Ascending aorta (tissue), 2 donors: Measurements from ENCODE around the gene ALOX15B. TPM values are rescaled to one million over a fixed set of nuclear protein-coding genes. Genes with fewer than 3 reads are reported as not detected.
A peak's percentile ranks its signal among the peaks of the same experiment; 100 is the strongest.

ENCODE experiments used
- DNase-seq, 2 donors: peaks; one replicate each; pipeline ENCODE4 v3.0.0-alpha.2; 2019; ENCODE audit warnings: low spot score in 2 of 2
- H3K27ac ChIP-seq, 2 donors: fragments of 200-600 bp; sonication (generic); one replicate each; pipeline ENCODE4 v1.5.1; 2016 to 2017; ENCODE audit warnings: mild to moderate bottlenecking in 1 of 2
- H3K27me3 ChIP-seq: fragments of 200-600 bp; sonication (generic); one replicate; pipeline ENCODE4 v1.5.1; 2017
- H3K36me3 ChIP-seq, 2 donors: fragments of 200-600 bp; sonication (generic); one replicate each; pipeline ENCODE4 v1.5.1; 2016
- H3K4me1 ChIP-seq, 2 donors: fragments of 200-600 bp; sonication (generic); one replicate each; pipeline ENCODE4 v1.5.1; 2016 to 2017; ENCODE audit warnings: mild to moderate bottlenecking in 1 of 2
- H3K4me3 ChIP-seq, 2 donors: fragments of 200-600 bp; sonication (generic); one replicate each; pipeline ENCODE4 v1.5.1; 2016 to 2017; ENCODE audit warnings: mild to moderate bottlenecking in 1 of 2
- H3K9me3 ChIP-seq, 2 donors: fragments of 200-600 bp; sonication (generic); one replicate each; pipeline ENCODE4 v1.5.1; 2016
- intact Hi-C: fragments of 100-400 bp; cut with DNase I; formaldehyde crosslinking; loops from one replicate; pipeline ENCODE4 v1.15.1; 2023
- total RNA-seq: library from RNA; depleted of rRNA; stranded (reverse); fragments of >200 nt; gene quantifications from one replicate; pipeline ENCODE4 v1.1.0, GENCODE V29; 2016
- TF ChIP-seq, protein P1 (sequence below), 3 experiments: fragments of 200-600 bp in 2 of 3; fragments of 450-650 bp in 1 of 3; sonication (generic) in 2 of 3; IDR thresholded peaks; one replicate each; pipeline ENCODE4 v1.5.1; 2016 to 2019; ENCODE audit warnings: antibody characterized with exemption in 3 of 3, mild to moderate bottlenecking in 1 of 3, moderate library complexity in 1 of 3

The ALOX15B gene
- total RNA-seq, 1 donor from 2014 or later, result 2.3 TPM

DNA sequence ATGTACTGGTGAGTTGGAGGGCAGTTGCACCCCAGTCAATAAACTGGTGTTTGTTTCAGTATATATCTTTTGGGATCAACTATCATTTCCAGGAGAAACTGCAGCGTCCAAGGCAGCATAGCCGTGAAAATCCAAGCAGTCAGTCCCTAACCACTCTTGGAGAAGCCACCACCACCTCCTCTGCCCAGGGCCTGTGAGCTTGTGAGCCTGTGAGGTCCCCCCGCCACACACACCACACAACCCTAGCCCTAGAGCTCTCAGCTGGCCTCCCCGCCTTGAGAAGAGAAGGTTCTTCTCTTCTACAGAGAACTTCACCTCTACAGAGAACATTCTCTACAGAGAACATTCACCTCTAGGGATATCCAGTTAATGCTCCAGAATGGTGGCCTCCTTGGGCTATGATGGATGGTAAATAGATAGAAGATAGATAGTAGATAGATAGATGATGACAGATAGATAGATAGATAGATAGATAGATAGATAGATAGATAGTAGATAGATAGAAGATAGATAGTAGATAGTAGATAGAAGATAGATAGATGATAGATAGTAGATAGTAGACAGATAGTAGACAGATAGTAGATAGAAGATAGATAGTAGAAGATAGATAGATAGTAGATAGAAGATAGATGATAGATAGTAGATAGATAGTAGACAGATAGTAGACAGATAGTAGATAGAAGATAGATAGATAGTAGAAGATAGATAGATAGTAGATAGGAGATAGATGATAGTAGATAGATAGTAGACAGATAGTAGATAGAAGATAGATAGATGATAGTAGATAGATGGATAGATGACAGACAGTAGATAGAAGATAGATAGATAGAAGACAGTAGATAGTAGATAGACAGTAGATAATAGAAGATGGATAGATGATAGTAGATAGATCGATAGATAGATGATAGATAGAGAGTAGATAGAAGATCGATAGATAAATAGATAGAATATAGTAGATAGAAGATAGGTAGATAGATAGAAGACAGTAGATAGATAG lies 13.7 kb downstream of the ALOX15B start:
- H3K36me3 ChIP-seq, result no peaks in the 10 kb centered on the region
- no peak for DNase-seq
- no peaks in the 10 kb centered on the region for H3K27me3 ChIP-seq
- intact Hi-C loops, result loop anchor here (10.0 kb wide), 1 partner anchor 228 kb away; no protein-coding TSS in a partner anchor
- H3K9me3 ChIP-seq, result no peaks in the 10 kb centered on the region
- no peak overlapping the region for H3K4me3 ChIP-seq
- TF ChIP-seq, protein P1, sequence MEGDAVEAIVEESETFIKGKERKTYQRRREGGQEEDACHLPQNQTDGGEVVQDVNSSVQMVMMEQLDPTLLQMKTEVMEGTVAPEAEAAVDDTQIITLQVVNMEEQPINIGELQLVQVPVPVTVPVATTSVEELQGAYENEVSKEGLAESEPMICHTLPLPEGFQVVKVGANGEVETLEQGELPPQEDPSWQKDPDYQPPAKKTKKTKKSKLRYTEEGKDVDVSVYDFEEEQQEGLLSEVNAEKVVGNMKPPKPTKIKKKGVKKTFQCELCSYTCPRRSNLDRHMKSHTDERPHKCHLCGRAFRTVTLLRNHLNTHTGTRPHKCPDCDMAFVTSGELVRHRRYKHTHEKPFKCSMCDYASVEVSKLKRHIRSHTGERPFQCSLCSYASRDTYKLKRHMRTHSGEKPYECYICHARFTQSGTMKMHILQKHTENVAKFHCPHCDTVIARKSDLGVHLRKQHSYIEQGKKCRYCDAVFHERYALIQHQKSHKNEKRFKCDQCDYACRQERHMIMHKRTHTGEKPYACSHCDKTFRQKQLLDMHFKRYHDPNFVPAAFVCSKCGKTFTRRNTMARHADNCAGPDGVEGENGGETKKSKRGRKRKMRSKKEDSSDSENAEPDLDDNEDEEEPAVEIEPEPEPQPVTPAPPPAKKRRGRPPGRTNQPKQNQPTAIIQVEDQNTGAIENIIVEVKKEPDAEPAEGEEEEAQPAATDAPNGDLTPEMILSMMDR (IDR thresholded peaks at IDR 0.05), result no peak
- no peaks in the 10 kb centered on the region for H3K4me1 ChIP-seq
- no peak overlapping the region for H3K27ac ChIP-seq

DNA sequence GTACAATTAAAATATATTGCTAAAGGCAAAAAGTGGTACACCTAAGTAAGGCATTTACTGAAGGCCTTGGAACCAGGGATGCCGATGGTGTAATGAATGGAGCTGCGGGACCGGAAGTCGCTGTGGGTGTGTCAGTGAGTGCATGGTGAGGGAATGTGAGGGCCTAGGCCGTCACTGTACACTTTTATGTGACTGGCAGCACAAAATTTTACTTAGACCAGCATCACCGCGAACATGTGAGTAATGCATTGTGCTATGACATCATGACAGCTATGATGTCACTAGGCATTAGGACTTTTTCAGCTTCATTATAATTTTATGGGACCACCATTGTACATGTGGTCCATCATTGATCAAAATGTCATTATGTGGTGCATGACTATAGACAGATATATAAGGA lies 14.7 kb downstream of the ALOX15B start:
- Histone ChIP-seq H3K4me3 (no peak overlapping the region), H3K27ac (no peak overlapping the region), H3K4me1 (no peaks in the 10 kb centered on the region), H3K9me3 (no peaks in the 10 kb centered on the region), H3K36me3 (no peaks in the 10 kb centered on the region), H3K27me3 (no peaks in the 10 kb centered on the region)
- DNase-seq, result no peak
- TF ChIP-seq, protein P1 (IDR thresholded peaks at IDR 0.05), result no peak
- intact Hi-C loops, result loop anchor here (10.0 kb wide), 1 partner anchor 229 kb away; no protein-coding TSS in a partner anchor

DNA sequence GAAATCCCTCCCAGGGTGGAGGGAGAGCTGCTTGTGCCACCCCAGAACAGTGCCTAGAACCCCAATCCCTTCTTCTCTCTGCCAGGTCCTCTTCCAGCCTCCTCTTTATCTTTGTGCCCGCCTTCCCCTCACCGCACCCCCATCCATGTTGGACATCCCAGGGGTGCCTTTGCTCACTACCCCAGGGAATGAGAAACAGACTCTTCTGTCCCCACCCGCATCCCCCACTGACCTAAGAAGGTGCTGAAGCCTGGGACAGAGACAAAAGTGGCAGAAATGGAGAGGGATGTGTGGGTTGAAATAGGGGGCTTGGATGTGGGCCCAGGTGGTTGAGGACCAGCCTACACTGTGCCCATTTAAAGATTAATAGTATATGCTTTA lies 17.0 kb downstream of the ALOX15B start:
- intact Hi-C loops, result loop anchor here (5.0 to 10.0 kb wide), 2 partner anchors 144 to 231 kb away; no protein-coding TSS in a partner anchor
- TF ChIP-seq, protein P1 (IDR thresholded peaks at IDR 0.05), result no peak

DNA sequence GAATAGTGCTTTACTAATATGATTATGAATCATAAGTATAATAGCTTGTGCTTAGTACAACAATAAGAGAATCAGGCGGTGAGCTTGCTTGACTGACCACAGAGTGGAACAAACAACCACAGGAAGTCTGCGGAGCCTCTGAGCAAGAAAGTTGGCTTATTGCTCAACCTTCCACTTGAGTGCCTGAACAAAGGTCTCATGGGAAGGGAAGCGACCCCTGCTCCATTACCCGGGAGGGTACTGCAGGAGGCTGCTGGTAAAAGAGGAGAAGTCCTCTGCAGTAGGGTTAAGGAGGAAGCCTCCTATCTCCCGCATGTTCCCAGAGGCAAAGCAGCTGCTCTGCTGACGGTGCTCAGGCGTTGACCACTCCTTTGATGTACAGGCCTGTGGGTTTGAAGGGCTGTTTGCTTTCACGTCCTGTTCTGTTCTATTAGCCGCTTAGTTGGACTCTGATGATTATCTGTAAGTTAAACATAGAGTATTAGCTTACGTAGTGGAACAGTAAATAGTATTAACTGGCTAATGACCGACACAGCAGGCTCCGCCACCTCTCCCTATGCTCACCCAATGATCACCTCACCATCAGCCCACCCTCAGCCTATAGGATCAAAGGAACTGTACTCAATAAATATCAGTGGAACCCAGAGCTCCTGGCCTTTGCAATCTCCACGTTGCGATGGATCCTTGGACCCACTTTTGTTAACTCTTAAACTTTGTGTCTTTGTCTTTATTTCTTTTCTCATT lies 17.5 kb downstream of the ALOX15B start:
- H3K4me3 ChIP-seq, result no peak overlapping the region
- peaks cover 4% of the 10 kb centered on the region for H3K27me3 ChIP-seq
- H3K9me3 ChIP-seq, result no peaks in the 10 kb centered on the region
- H3K36me3 ChIP-seq, result no peaks in the 10 kb centered on the region
- no peaks in the 10 kb centered on the region for H3K4me1 ChIP-seq
- peak overlapping the region in 1 of 2 donors; percentile 15 for H3K27ac ChIP-seq
- intact Hi-C loops, result loop anchor here (5.0 to 10.0 kb wide), 2 partner anchors 144 to 232 kb away; no protein-coding TSS in a partner anchor
- DNase-seq, result peak; percentile 48 to 78
- TF ChIP-seq, protein P1 (IDR thresholded peaks at IDR 0.05), result no peak

More for the DNA sequence above, 17.0 kb downstream of the ALOX15B start:
- Histone ChIP-seq H3K27ac (peak overlapping the region in 1 of 2 donors; percentile 15), H3K9me3 (no peaks in the 10 kb centered on the region), H3K4me1 (no peaks in the 10 kb centered on the region), H3K27me3 (peaks cover 4% of the 10 kb centered on the region), H3K36me3 (no peaks in the 10 kb centered on the region), H3K4me3 (no peak overlapping the region)
- DNase-seq, result no peak

DNA sequence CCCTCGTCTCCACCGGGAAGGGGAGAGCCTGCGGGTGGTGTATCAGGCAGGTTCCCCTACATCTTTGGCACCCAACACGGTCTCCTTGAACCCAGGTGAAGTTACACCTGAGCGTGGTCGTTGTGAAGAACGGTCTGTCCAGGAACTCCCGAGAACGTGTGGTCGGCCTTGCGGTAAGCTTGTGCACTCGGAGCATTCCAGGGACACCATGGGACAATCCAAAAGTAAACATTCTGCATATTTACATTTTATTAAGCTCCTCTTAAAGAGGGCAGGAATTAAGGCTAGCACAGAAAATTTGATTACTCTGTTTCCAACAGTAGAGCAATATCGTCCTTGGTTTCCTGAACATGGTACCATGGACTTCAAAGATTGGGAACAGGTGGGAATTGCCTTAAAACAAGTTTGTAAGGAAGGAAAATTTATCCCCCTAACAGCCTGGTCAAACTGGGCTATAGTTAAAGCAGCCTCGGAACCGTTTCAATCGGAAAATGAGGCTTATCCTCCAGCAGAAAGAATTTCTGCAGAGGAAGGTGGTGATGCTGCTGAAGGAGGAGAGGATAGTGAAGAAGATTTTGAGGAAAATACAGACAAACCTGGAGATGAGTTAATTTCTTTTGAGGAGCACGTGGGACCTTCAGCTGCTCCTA lies 18.2 kb downstream of the ALOX15B start:
- H3K4me3 ChIP-seq, result no peak overlapping the region
- no peaks in the 10 kb centered on the region for H3K4me1 ChIP-seq
- no peak overlapping the region for H3K27ac ChIP-seq
- intact Hi-C loops, result loop anchor here (5.0 to 10.0 kb wide), 2 partner anchors 145 to 232 kb away; no protein-coding TSS in a partner anchor
- DNase-seq, result no peak
- H3K27me3 ChIP-seq, result peaks cover 6% of the 10 kb centered on the region
- no peaks in the 10 kb centered on the region for H3K9me3 ChIP-seq
- H3K36me3 ChIP-seq, result no peaks in the 10 kb centered on the region
- TF ChIP-seq, protein P1 (IDR thresholded peaks at IDR 0.05), result no peak
